Measurements from ENCODE around the gene MSL3B.

MSL3B gene

GRCh38 chr2:233867993-233868532, at the start of gene MSL3B:
Gene MSL3B, minus strand, starts transcription at chr2:233868386.
- peak within 1 kb of the TSS; percentile 93 for H2AFZ ChIP-seq (ENCODE audit: low read length)
- peaks cover 9% of the 10 kb centered on the region for H3K4me1 ChIP-seq (ENCODE audit: low read length)
- no peaks in the 10 kb centered on the region; the same call in none of the 2 replicates for H3K27me3 ChIP-seq (ENCODE audit: low read length)
- no peaks in the 10 kb centered on the region for H4K20me1 ChIP-seq (ENCODE audit: insufficient read depth, low read depth, low read length)
- H3K4me3 ChIP-seq (ENCODE audit: low read length) = peak within 1 kb of the TSS; percentile 81
- peak; percentile 87 for DNase-seq
- H3K9ac ChIP-seq (ENCODE audit: low read length) = peak within 1 kb of the TSS; percentile 85
- H3K27ac ChIP-seq (ENCODE audit: low read length) = no peak within 1 kb of the TSS
- H3K4me2 ChIP-seq (ENCODE audit: low read depth, low read length, poor library complexity, severe bottlenecking) = peak within 1 kb of the TSS; percentile 70
- H3K79me2 ChIP-seq (ENCODE audit: low read length) = no peaks in the 10 kb centered on the region
- H3K36me3 ChIP-seq (ENCODE audit: insufficient read depth, low read length) = no peaks in the 10 kb centered on the region
- no peaks in the 10 kb centered on the region for H3K9me2 ChIP-seq (replicated peaks; ENCODE audit: insufficient read depth, low read length)
- peaks cover 5% of the 10 kb centered on the region; the same call in 1 of the 2 replicates for H3K9me3 ChIP-seq (ENCODE audit: low read length)

GRCh38 chr2:233917116-233917515, 48.9 kb upstream of the MSL3B start, which contains the start of gene TRPM8:
Gene TRPM8, plus strand, starts transcription at chr2:233917373. Its CDS starts 9,165 bp downstream, at chr2:233926538.
- Histone ChIP-seq H3K9ac (ENCODE audit: low read length) (no peak within 1 kb of the TSS), H3K79me2 (ENCODE audit: low read length) (no peaks in the 10 kb centered on the region), H3K36me3 (ENCODE audit: insufficient read depth, low read length) (no peaks in the 10 kb centered on the region), H3K9me2 (replicated peaks; ENCODE audit: insufficient read depth, low read length) (no peaks in the 10 kb centered on the region), H3K4me1 (ENCODE audit: low read length) (no peaks in the 10 kb centered on the region), H3K27ac (ENCODE audit: low read length) (no peak within 1 kb of the TSS), H4K20me1 (ENCODE audit: insufficient read depth, low read depth, low read length) (no peaks in the 10 kb centered on the region; the same call in 1 of the 2 replicates), H3K4me3 (ENCODE audit: low read length) (no peak within 1 kb of the TSS), H2AFZ (ENCODE audit: low read length) (no peak within 1 kb of the TSS), H3K9me3 (ENCODE audit: low read length) (no peaks in the 10 kb centered on the region), H3K4me2 (ENCODE audit: low read depth, low read length, poor library complexity, severe bottlenecking) (no peak within 1 kb of the TSS), H3K27me3 (ENCODE audit: low read length) (no peaks in the 10 kb centered on the region)
- no peak for DNase-seq

GRCh38 chr2:233915128-233915527, 46.9 kb upstream of the MSL3B start:
- no peaks in the 10 kb centered on the region for H3K9me2 ChIP-seq (replicated peaks; ENCODE audit: insufficient read depth, low read length)
- H3K4me3 ChIP-seq (ENCODE audit: low read length) = no peak overlapping the region
- no peaks in the 10 kb centered on the region for H3K36me3 ChIP-seq (ENCODE audit: insufficient read depth, low read length)
- H4K20me1 ChIP-seq (ENCODE audit: insufficient read depth, low read depth, low read length) = no peaks in the 10 kb centered on the region
- no peaks in the 10 kb centered on the region for H3K79me2 ChIP-seq (ENCODE audit: low read length)
- DNase-seq = peak; percentile 57
- no peak overlapping the region for H3K9ac ChIP-seq (ENCODE audit: low read length)
- H2AFZ ChIP-seq (ENCODE audit: low read length) = no peak overlapping the region
- no peak overlapping the region for H3K27ac ChIP-seq (ENCODE audit: low read length)
- H3K4me1 ChIP-seq (ENCODE audit: low read length) = no peaks in the 10 kb centered on the region
- no peak overlapping the region for H3K4me2 ChIP-seq (ENCODE audit: low read depth, low read length, poor library complexity, severe bottlenecking)
- H3K27me3 ChIP-seq (ENCODE audit: low read length) = no peaks in the 10 kb centered on the region
- H3K9me3 ChIP-seq (ENCODE audit: low read length) = no peaks in the 10 kb centered on the region

DNA sequence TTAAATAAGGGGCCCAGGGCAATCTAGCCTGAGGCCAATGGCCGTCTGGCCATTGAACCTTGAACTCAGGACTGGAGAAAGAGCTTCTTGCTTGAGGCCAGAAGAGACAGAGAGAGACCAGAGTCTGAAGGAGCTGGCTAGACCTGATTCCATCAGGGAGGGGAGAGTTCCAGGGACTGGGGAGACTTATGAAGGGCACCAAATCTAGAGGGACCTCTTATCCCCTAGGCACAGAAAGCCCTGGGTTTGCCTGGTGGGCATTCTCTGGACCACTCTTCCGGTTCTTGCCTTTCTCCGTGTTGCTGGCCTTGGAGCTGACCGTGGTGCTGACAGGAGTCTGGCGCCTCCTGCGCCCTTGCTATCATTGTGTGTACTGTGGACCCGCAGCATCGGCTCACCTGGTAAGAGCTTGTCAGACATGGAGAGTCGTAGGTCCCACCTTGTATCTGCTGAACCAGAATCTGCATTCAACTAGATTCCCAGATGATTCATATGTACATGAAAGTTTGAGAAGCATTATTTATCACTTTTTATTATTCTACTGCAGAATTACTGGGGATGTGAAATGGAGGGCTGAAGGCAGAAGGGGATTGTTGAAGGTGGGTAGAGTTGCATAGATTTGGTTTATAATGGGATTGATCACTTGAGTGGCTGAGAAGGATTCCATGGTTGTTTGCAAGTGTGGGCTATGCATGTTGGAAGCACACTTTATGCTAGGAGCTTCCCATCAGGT, 44.7 kb upstream of the MSL3B start:
- DNase-seq = peak; percentile 56
- no peaks in the 10 kb centered on the region for H3K4me1 ChIP-seq (ENCODE audit: low read length)
- no peaks in the 10 kb centered on the region for H3K9me2 ChIP-seq (replicated peaks; ENCODE audit: insufficient read depth, low read length)
- no peak overlapping the region for H3K4me3 ChIP-seq (ENCODE audit: low read length)
- H2AFZ ChIP-seq (ENCODE audit: low read length) = no peak overlapping the region
- no peaks in the 10 kb centered on the region for H4K20me1 ChIP-seq (ENCODE audit: insufficient read depth, low read depth, low read length)
- H3K27ac ChIP-seq (ENCODE audit: low read length) = no peak overlapping the region
- H3K79me2 ChIP-seq (ENCODE audit: low read length) = no peaks in the 10 kb centered on the region
- no peaks in the 10 kb centered on the region for H3K27me3 ChIP-seq (ENCODE audit: low read length)
- no peak overlapping the region for H3K4me2 ChIP-seq (ENCODE audit: low read depth, low read length, poor library complexity, severe bottlenecking)
- no peaks in the 10 kb centered on the region for H3K36me3 ChIP-seq (ENCODE audit: insufficient read depth, low read length)
- no peaks in the 10 kb centered on the region for H3K9me3 ChIP-seq (ENCODE audit: low read length)
- H3K9ac ChIP-seq (ENCODE audit: low read length) = no peak overlapping the region

- no peak for DNase-seq
- H2AFZ ChIP-seq (ENCODE audit: low read length) = no peak overlapping the region
- H3K9me2 ChIP-seq (replicated peaks; ENCODE audit: insufficient read depth, low read length) = no peaks in the 10 kb centered on the region
- H3K27ac ChIP-seq (ENCODE audit: low read length) = no peak overlapping the region
- no peaks in the 10 kb centered on the region for H4K20me1 ChIP-seq (ENCODE audit: insufficient read depth, low read depth, low read length)
- no peaks in the 10 kb centered on the region for H3K79me2 ChIP-seq (ENCODE audit: low read length)
- H3K4me3 ChIP-seq (ENCODE audit: low read length) = no peak overlapping the region
- H3K36me3 ChIP-seq (ENCODE audit: insufficient read depth, low read length) = no peaks in the 10 kb centered on the region
- H3K4me2 ChIP-seq (ENCODE audit: low read depth, low read length, poor library complexity, severe bottlenecking) = no peak overlapping the region
- no peaks in the 10 kb centered on the region for H3K4me1 ChIP-seq (ENCODE audit: low read length)
- no peaks in the 10 kb centered on the region for H3K9me3 ChIP-seq (ENCODE audit: low read length)
- H3K9ac ChIP-seq (ENCODE audit: low read length) = no peak overlapping the region
- H3K27me3 ChIP-seq (ENCODE audit: low read length) = no peaks in the 10 kb centered on the region
Observed at GRCh38 chr2:233907627-233908026, 39.4 kb upstream of the MSL3B start.

DNA sequence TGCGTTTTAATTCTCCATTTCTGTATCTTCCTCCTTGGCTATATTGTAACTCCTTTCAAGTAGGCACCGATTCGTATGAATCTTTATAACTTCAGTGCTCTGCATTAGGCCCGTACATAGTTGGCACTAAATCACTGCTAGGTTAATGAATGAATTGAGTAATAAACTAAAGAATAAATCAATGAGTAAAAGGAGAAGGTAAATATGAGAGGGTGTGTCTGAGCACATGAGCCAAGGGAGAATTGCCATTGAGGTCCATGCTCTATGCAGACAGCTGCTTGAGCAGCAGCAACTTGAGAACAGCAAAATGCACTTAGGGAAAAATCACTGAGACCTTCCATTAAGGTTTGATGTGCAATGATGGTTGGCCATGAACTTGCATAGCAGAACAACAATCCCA, 37.8 kb upstream of the MSL3B start:
- Histone ChIP-seq H3K79me2 (ENCODE audit: low read length) (no peaks in the 10 kb centered on the region), H3K9me3 (ENCODE audit: low read length) (no peaks in the 10 kb centered on the region), H3K36me3 (ENCODE audit: insufficient read depth, low read length) (no peaks in the 10 kb centered on the region), H3K27ac (ENCODE audit: low read length) (no peak overlapping the region), H2AFZ (ENCODE audit: low read length) (no peak overlapping the region), H3K4me2 (ENCODE audit: low read depth, low read length, poor library complexity, severe bottlenecking) (no peak overlapping the region), H3K9me2 (replicated peaks; ENCODE audit: insufficient read depth, low read length) (no peaks in the 10 kb centered on the region), H3K4me1 (ENCODE audit: low read length) (no peaks in the 10 kb centered on the region), H3K4me3 (ENCODE audit: low read length) (no peak overlapping the region), H4K20me1 (ENCODE audit: insufficient read depth, low read depth, low read length) (no peaks in the 10 kb centered on the region), H3K27me3 (ENCODE audit: low read length) (no peaks in the 10 kb centered on the region), H3K9ac (ENCODE audit: low read length) (no peak overlapping the region)
- DNase-seq = no peak

DNA sequence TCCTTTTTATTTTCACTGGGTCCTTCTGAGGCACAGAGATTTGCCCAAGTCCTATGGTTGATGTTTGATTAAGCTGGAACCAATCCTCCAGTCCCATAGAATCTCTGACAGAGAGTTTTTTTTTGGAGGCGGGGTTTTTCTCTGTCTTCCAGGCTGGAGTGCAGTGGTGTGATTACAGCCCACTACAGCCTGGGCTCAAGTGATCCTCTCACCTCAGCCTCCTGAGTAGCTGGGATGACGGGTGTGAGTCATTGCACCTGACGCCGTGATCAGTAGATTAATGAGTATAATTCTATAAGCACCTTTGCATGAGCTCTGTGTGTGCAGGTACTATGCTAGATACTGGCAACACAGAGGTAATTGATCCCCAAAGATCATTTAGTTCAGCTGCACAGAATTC, 33.7 kb upstream of the MSL3B start:
- Histone ChIP-seq H3K4me2 (ENCODE audit: low read depth, low read length, poor library complexity, severe bottlenecking) (no peak overlapping the region), H3K4me1 (ENCODE audit: low read length) (no peaks in the 10 kb centered on the region), H2AFZ (ENCODE audit: low read length) (no peak overlapping the region), H3K27ac (ENCODE audit: low read length) (no peak overlapping the region), H3K9ac (ENCODE audit: low read length) (no peak overlapping the region), H3K9me2 (replicated peaks; ENCODE audit: insufficient read depth, low read length) (no peaks in the 10 kb centered on the region), H3K4me3 (ENCODE audit: low read length) (no peak overlapping the region), H3K27me3 (ENCODE audit: low read length) (no peaks in the 10 kb centered on the region; the same call in 1 of the 2 replicates), H3K79me2 (ENCODE audit: low read length) (no peaks in the 10 kb centered on the region), H3K36me3 (ENCODE audit: insufficient read depth, low read length) (no peaks in the 10 kb centered on the region), H3K9me3 (ENCODE audit: low read length) (no peaks in the 10 kb centered on the region), H4K20me1 (ENCODE audit: insufficient read depth, low read depth, low read length) (no peaks in the 10 kb centered on the region)
- DNase-seq = no peak

- no peaks in the 10 kb centered on the region for H3K9me3 ChIP-seq (ENCODE audit: low read length)
- H4K20me1 ChIP-seq (ENCODE audit: insufficient read depth, low read depth, low read length) = no peaks in the 10 kb centered on the region
- H3K36me3 ChIP-seq (ENCODE audit: insufficient read depth, low read length) = no peaks in the 10 kb centered on the region
- no peak for DNase-seq
- H3K27me3 ChIP-seq (ENCODE audit: low read length) = no peaks in the 10 kb centered on the region; the same call in 1 of the 2 replicates
- no peaks in the 10 kb centered on the region for H3K9me2 ChIP-seq (replicated peaks; ENCODE audit: insufficient read depth, low read length)
- H3K4me1 ChIP-seq (ENCODE audit: low read length) = no peaks in the 10 kb centered on the region
- H3K4me2 ChIP-seq (ENCODE audit: low read depth, low read length, poor library complexity, severe bottlenecking) = no peak overlapping the region
- no peaks in the 10 kb centered on the region for H3K79me2 ChIP-seq (ENCODE audit: low read length)
- H3K27ac ChIP-seq (ENCODE audit: low read length) = no peak overlapping the region
- H3K4me3 ChIP-seq (ENCODE audit: low read length) = no peak overlapping the region
- no peak overlapping the region for H2AFZ ChIP-seq (ENCODE audit: low read length)
- H3K9ac ChIP-seq (ENCODE audit: low read length) = no peak overlapping the region
Observed at GRCh38 chr2:233901367-233901766, 33.2 kb upstream of the MSL3B start.
